SK-N-SH (cell line): ENCODE measurements around the gene SNCAIP. TPM values are rescaled to one million over a fixed set of nuclear protein-coding genes. Genes with fewer than 3 reads are reported as not detected.

ENCODE experiments used
- CTCF ChIA-PET: fragments of 300-600, 350-600 bp; formaldehyde crosslinking; extraction: SDS; loops from one replicate; lab custom pipeline; 2021; lab: Yijun Ruan, JAX
- POLR2A ChIA-PET: fragments of 350-600 bp; sonication (Branson Sonifier 250); formaldehyde crosslinking; extraction: SDS; loops from one replicate; lab custom pipeline; 2020; ENCODE audit warnings: antibody characterized with exemption, inconsistent platforms; lab: Yijun Ruan, JAX
- DNase-seq: peaks from one replicate; pipeline ENCODE4 v3.0.0; 2012
- H2AFZ ChIP-seq: fragments of 200-600 bp; sonication (generic); 2 replicates; pipeline ENCODE4 v1.8.1; 2016; ENCODE audit warnings: antibody characterized with exemption, mild to moderate bottlenecking, low read depth
- H3F3A ChIP-seq: fragments of 200-600 bp; sonication (generic); replicated peaks from 2 replicates; pipeline ENCODE3; 2016; ENCODE audit warnings: antibody characterized with exemption, mild to moderate bottlenecking; ENCODE audit not compliant: insufficient read depth
- H3K27ac ChIP-seq, 2 experiments: fragments of 200-500 bp in 1 of 2; fragments of 200-600 bp in 1 of 2; sonication (Bioruptor generic) in 1 of 2; sonication (generic), shearing (Covaris generic) in 1 of 2; 2 replicates each; pipeline versions ENCODE4 v1.5.1 to v1.6.1; 2014 to 2016; ENCODE audit warnings: low read depth in 2 of 2, inconsistent platforms in 1 of 2, low read length in 1 of 2, mild to moderate bottlenecking in 1 of 2, mixed read lengths in 1 of 2
- H3K27me3 ChIP-seq: fragments of 200-600 bp; sonication (generic), shearing (Covaris generic); 2 replicates; pipeline ENCODE4 v1.6.1; 2016; ENCODE audit warnings: mixed run types; ENCODE audit not compliant: insufficient read depth
- H3K36me3 ChIP-seq, 2 experiments: fragments of 200-500 bp in 1 of 2; fragments of 200-600 bp in 1 of 2; sonication (Bioruptor generic) in 1 of 2; sonication (generic) in 1 of 2; replicated peaks in 1 of 2; 2 replicates each; pipeline versions ENCODE3 to v1.5.1; 2014 to 2016; ENCODE audit warnings: low read length in 1 of 2, mild to moderate bottlenecking in 1 of 2; ENCODE audit not compliant: insufficient read depth in 2 of 2, control insufficient read depth in 1 of 2
- H3K4me1 ChIP-seq, 2 experiments: fragments of 200-500 bp in 1 of 2; fragments of 200-600 bp in 1 of 2; sonication (Bioruptor generic) in 1 of 2; sonication (generic), shearing (Covaris generic) in 1 of 2; 2 replicates each; pipeline versions ENCODE4 v1.5.1 to v1.6.1; 2014 to 2016; ENCODE audit warnings: low read depth in 1 of 2, low read length in 1 of 2, mixed run types in 1 of 2; ENCODE audit not compliant: insufficient read depth in 2 of 2, control insufficient read depth in 1 of 2
- H3K4me2 ChIP-seq: fragments of 200-600 bp; sonication (generic), shearing (Covaris generic); 2 replicates; pipeline ENCODE4 v1.6.1; 2017; ENCODE audit warnings: mixed run types
- H3K4me3 ChIP-seq, 2 experiments: fragments of 200-500 bp in 1 of 2; fragments of 200-600 bp in 1 of 2; sonication (Bioruptor generic) in 1 of 2; sonication (generic), shearing (Covaris generic) in 1 of 2; 2 replicates each; pipeline versions ENCODE4 v1.5.1 to v1.8.1; 2014 to 2016; ENCODE audit warnings: low read depth in 2 of 2, inconsistent platforms in 1 of 2, low read length in 1 of 2, mild to moderate bottlenecking in 1 of 2, mixed read lengths in 1 of 2, moderate library complexity in 1 of 2
- H3K79me2 ChIP-seq: fragments of 200-600 bp; sonication (generic); 2 replicates; pipeline ENCODE4 v1.8.1; 2017; ENCODE audit warnings: mild to moderate bottlenecking; ENCODE audit not compliant: insufficient read depth
- H3K9ac ChIP-seq: fragments of 200-600 bp; sonication (generic); 2 replicates; pipeline ENCODE4 v1.6.1; 2017; ENCODE audit warnings: mixed run types
- H3K9me2 ChIP-seq: fragments of 200-600 bp; sonication (generic); 2 replicates; pipeline ENCODE4 v1.6.1; 2017; ENCODE audit warnings: mixed run types
- H3K9me3 ChIP-seq: fragments of 200-600 bp; sonication (generic); 2 replicates; pipeline ENCODE4 v1.6.1; 2017; ENCODE audit warnings: mixed run types, mild to moderate bottlenecking, moderate library complexity
- H4K20me1 ChIP-seq: fragments of 200-600 bp; sonication (generic); 2 replicates; pipeline ENCODE4 v1.6.1; 2017; ENCODE audit warnings: mild to moderate bottlenecking, mixed run types; ENCODE audit not compliant: insufficient read depth
- CHD2 ChIP-seq: fragments of 150-350 bp; IDR thresholded peaks from 2 replicates; pipeline ENCODE4 v1.6.1; 2018; ENCODE audit warnings: low read length; ENCODE audit not compliant: partially characterized antibody
- CTCF ChIP-seq: fragments of 200-600 bp; sonication (generic); IDR thresholded peaks from 2 replicates; pipeline ENCODE4 v1.6.1; 2017; ENCODE audit warnings: antibody characterized with exemption, mild to moderate bottlenecking, moderate library complexity
- ELF1 ChIP-seq: IDR thresholded peaks from 2 replicates; pipeline ENCODE4 v1.4.0; 2012
- EP300 ChIP-seq, 2 experiments: IDR thresholded peaks; 2 replicates each; pipeline versions ENCODE4 v1.4.0 to v1.6.1; 2012; ENCODE audit warnings: borderline replicate concordance in 1 of 2, low read depth in 1 of 2, low read length in 1 of 2
- EZH2phosphoT487 ChIP-seq: fragments of 200-600 bp; sonication (generic); IDR thresholded peaks from 2 replicates; pipeline ENCODE4 v1.6.1; 2017; ENCODE audit warnings: low read depth, mixed run types, mild to moderate bottlenecking, antibody characterized with exemption, moderate library complexity, borderline replicate concordance
- FOSL2 ChIP-seq: IDR thresholded peaks from 2 replicates; pipeline ENCODE4 v1.4.0; 2012; ENCODE audit warnings: low read depth, mild to moderate bottlenecking, moderate library complexity, borderline replicate concordance
- FOXJ3 ChIP-seq: sonication (generic); formaldehyde crosslinking; IDR thresholded peaks from 2 replicates; pipeline ENCODE4 v1.5.1; 2020; ENCODE audit warnings: mild to moderate bottlenecking, missing genetic modification reagents
- FOXM1 ChIP-seq: IDR thresholded peaks from 2 replicates; pipeline ENCODE4 v1.4.0; 2012; ENCODE audit warnings: low read depth, mild to moderate bottlenecking
- JUND ChIP-seq: IDR thresholded peaks from 2 replicates; pipeline ENCODE4 v1.4.0; 2012
- MAX ChIP-seq: IDR thresholded peaks from 2 replicates; pipeline ENCODE4 v1.4.0; 2012; ENCODE audit warnings: low read depth
- MEF2A ChIP-seq: IDR thresholded peaks from 2 replicates; pipeline ENCODE4 v1.4.0; 2012; ENCODE audit warnings: low read depth, borderline replicate concordance
- NRF1 ChIP-seq: IDR thresholded peaks from 2 replicates; pipeline ENCODE4 v1.6.1; 2012; ENCODE audit warnings: low read depth, mild to moderate bottlenecking, low read length
- POLR2AphosphoS5 ChIP-seq: IDR thresholded peaks from 2 replicates; pipeline ENCODE4 v1.6.1; 2012; ENCODE audit warnings: low read depth, low read length
- RAD21 ChIP-seq: IDR thresholded peaks from 2 replicates; pipeline ENCODE4 v1.6.1; 2012; ENCODE audit warnings: mild to moderate bottlenecking, low read length
- RCOR1 ChIP-seq: fragments of 150-350 bp; IDR thresholded peaks from 2 replicates; pipeline ENCODE4 v1.6.1; 2017; ENCODE audit warnings: antibody characterized with exemption, low read length
- REST ChIP-seq: IDR thresholded peaks from 2 replicates; pipeline ENCODE4 v1.6.1; 2012; ENCODE audit warnings: mild to moderate bottlenecking, low read depth, low read length, moderate library complexity
- RXRA ChIP-seq: IDR thresholded peaks from 2 replicates; pipeline ENCODE4 v1.4.0; 2012; ENCODE audit warnings: low read depth, mild to moderate bottlenecking, borderline replicate concordance
- TAF1 ChIP-seq: IDR thresholded peaks from 2 replicates; pipeline ENCODE4 v1.6.1; 2012; ENCODE audit warnings: low read depth, mild to moderate bottlenecking, low read length, moderate library complexity, borderline replicate concordance
- TEAD4 ChIP-seq: IDR thresholded peaks from 2 replicates; pipeline ENCODE4 v1.4.0; 2012; ENCODE audit warnings: mild to moderate bottlenecking, borderline replicate concordance; ENCODE audit not compliant: insufficient read depth
- YY1 ChIP-seq: IDR thresholded peaks from 2 replicates; pipeline ENCODE4 v1.4.0; 2012; ENCODE audit warnings: low read depth, mild to moderate bottlenecking
- ZBTB33 ChIP-seq: IDR thresholded peaks from 2 replicates; pipeline ENCODE4 v1.4.0; 2012; ENCODE audit warnings: low read depth, borderline replicate concordance
- WGBS: methylation state at CpG from one replicate; pipeline ENCODE4 v1.1.6; 2017; ENCODE audit warnings: low lambda C conversion rate; 5-methylcytosine and 5-hydroxymethylcytosine counted together
- polyA plus RNA-seq, 3 experiments: library from polyadenylated mRNA; depleted of rRNA; stranded (reverse); fragments of >200 nt; gene quantifications; 2 replicates each; pipeline ENCODE4 v1.2.3, GENCODE V29; 2012

The SNCAIP gene
- polyA plus RNA-seq, 1 of the 3 experiments (the other 2 are of a cell fraction): not detected

GRCh38 chr5:122371511-122372151, 59.6 kb downstream of the SNCAIP start:
- POLR2A ChIA-PET: no interaction called here
- WGBS: 56% methylated on average over 2 of the region's 2 CpGs
- no peaks in the 10 kb centered on the region for H3F3A ChIP-seq
- no peak overlapping the region for H3K4me2 ChIP-seq
- no peaks in the 10 kb centered on the region for H3K79me2 ChIP-seq
- H3K9me2 ChIP-seq: no peaks in the 10 kb centered on the region
- H3K9me3 ChIP-seq: no peaks in the 10 kb centered on the region
- CTCF ChIA-PET: interaction anchor here (0.6 to 2.2 kb wide), 2 partner anchors 76 to 436 kb away, joined by 3 to 4 read pairs; no protein-coding TSS in a partner anchor
- no peaks in the 10 kb centered on the region for H3K36me3 ChIP-seq
- DNase-seq: no peak
- peaks cover 0 to 8% of the 10 kb centered on the region in 2 experiments; a peak in 2 of 4 replicates for H3K4me1 ChIP-seq
- TF ChIP-seq FOSL2 (no peak), EZH2phosphoT487 (no peak), JUND (no peak), MEF2A (no peak), RAD21 (no peak), YY1 (no peak), CHD2 (no peak), TEAD4 (no peak), TAF1 (no peak)
- TF ChIP-seq, all 33 proteins: peak for 0
- Histone ChIP-seq H3K9ac (no peak overlapping the region), H3K27me3 (no peaks in the 10 kb centered on the region), H2AFZ (no peak overlapping the region), H4K20me1 (no peaks in the 10 kb centered on the region), H3K27ac (no peak overlapping the region), H3K4me3 (no peak overlapping the region)

GRCh38 chr5:122374110-122374509, 62.1 kb downstream of the SNCAIP start:
- H3K4me1 ChIP-seq: no peaks in the 10 kb centered on the region; a peak in 2 of 4 replicates
- no peak overlapping the region for H3K4me2 ChIP-seq
- no peaks in the 10 kb centered on the region for H3K9me2 ChIP-seq
- H3K9ac ChIP-seq: no peak overlapping the region
- H3K27me3 ChIP-seq: no peaks in the 10 kb centered on the region
- no peak overlapping the region for H3K4me3 ChIP-seq
- no peaks in the 10 kb centered on the region for H3K36me3 ChIP-seq
- H3K27ac ChIP-seq: no peak overlapping the region
- ChIA-PET POLR2A (no interaction called here), CTCF (interaction anchor here (0.7 to 1.1 kb wide), 3 partner anchors 13 to 179 kb away, joined by 3 read pairs; no protein-coding TSS in a partner anchor)
- no peaks in the 10 kb centered on the region for H3F3A ChIP-seq
- no peaks in the 10 kb centered on the region for H4K20me1 ChIP-seq
- no peaks in the 10 kb centered on the region for H3K79me2 ChIP-seq
- H2AFZ ChIP-seq: no peak overlapping the region
- DNase-seq: no peak
- no peaks in the 10 kb centered on the region for H3K9me3 ChIP-seq
- no peak for TF ChIP-seq FOXM1
- no peak for TF ChIP-seq POLR2AphosphoS5
- no peak for TF ChIP-seq YY1
- no peak for TF ChIP-seq FOXJ3 (CRISPR knock-in tag)
- no peak for TF ChIP-seq CHD2
- TF ChIP-seq NRF1: no peak
- no peak for TF ChIP-seq REST
- no peak for TF ChIP-seq MAX
- no peak for TF ChIP-seq CTCF
- no peak for TF ChIP-seq ELF1
- TF ChIP-seq EP300 (IDR thresholded peaks at IDR 0.05; ENCODE audit: borderline replicate concordance in 1 of 2, low read depth in 1 of 2, low read length in 1 of 2): no peak
- TF ChIP-seq TEAD4: no peak
- TF ChIP-seq RXRA: no peak
- TF ChIP-seq RCOR1: no peak
- TF ChIP-seq JUND: no peak
- no peak for TF ChIP-seq ZBTB33
